Adipose tissue (tissue), 3 donors: ENCODE results near the gene ZBTB32. TPM values are rescaled to one million over a fixed set of nuclear protein-coding genes. Genes with fewer than 3 reads are reported as not detected.

Experiments
- H3K27ac ChIP-seq: one replicate; pipeline ENCODE4 v1.5.1; 2013; ENCODE audit warnings: low read depth, low read length
- WGBS, 3 donors: extraction: QIAGEN DNeasy Blood & Tissue Kit; methylation state at CpG; one replicate each; pipeline ENCODE4 v1.1.7; 2013; 5-methylcytosine and 5-hydroxymethylcytosine counted together
- polyA plus RNA-seq, 3 donors: library from polyadenylated mRNA; stranded (reverse); fragments of 200-250 nt; gene quantifications; one replicate each; pipeline ENCODE4 v1.2.3, GENCODE V29; 2013
- donor health status: healthy with polysubstance abuse.
- donor health status: Bipolar disorder and iron deficiency.
- donor health status: healthy.

The ZBTB32 gene
- polyA plus RNA-seq, 3 donors: 0.07 to 0.12 TPM; not detected in 1

DNA sequence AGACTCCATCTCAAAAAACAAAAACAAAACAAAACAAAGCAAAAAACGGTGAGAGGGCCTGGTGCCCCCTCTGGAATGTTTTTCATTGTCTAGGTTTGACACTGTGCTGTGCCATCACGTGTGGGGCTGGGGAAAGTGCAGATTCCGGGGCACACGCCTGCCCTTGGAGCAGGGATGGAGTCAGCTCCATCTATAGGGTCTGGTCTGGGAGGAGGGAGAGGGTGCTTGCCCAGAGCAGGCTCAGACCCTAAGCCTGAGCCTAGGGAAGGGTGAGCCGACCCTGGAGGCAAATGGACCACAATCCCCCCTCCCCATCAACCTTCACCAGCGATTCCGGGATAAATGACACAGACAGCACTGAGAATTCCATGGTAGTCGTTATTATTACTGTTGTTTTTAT lies 10.9 kb upstream of the ZBTB32 start:
- 13 to 18% (median 15%) methylated on average over 8 of the region's 8 CpGs for WGBS, 3 donors
- H3K27ac ChIP-seq: no peak overlapping the region

DNA sequence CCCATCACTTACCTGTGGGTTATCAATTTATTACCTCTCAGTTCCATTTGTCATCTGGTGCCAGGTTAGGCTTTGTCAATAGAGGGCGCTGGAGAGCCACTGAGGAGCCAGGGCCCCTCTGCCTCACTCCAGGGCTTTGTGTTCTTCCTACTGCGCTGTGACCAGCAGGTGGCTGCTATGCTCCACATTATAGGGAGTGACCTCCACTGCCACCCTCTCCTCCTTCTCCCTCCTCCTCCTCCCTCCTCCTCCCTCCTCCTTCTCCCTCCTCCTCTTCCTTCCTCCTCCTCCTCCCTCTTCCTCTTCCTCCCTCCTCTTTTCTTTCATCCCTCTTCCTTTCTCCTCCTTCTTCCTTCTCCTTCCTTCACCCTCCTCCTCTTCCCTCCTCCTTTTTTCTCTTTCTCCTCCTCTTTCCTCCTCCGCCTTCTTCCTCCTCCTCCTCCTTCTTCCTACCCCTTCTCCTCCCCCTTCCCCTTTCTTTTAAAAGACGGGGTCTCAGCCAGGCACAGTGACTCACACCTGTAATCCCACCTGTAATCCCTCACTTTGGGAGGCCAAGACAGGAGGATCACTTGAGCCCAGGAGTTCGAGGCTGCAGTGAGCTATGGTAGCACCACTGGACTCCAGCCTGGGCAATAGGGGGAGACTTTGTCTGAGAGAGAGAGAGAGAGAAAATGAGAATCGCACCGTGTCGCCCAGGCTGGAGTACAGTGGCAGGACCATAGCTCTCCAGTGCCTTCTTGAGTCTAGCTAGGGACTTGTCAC lies 10.3 kb upstream of the ZBTB32 start:
- no peak overlapping the region for H3K27ac ChIP-seq
- 25 to 45% (median 26%) methylated on average over 8 of the region's 8 CpGs for WGBS, 3 donors

DNA sequence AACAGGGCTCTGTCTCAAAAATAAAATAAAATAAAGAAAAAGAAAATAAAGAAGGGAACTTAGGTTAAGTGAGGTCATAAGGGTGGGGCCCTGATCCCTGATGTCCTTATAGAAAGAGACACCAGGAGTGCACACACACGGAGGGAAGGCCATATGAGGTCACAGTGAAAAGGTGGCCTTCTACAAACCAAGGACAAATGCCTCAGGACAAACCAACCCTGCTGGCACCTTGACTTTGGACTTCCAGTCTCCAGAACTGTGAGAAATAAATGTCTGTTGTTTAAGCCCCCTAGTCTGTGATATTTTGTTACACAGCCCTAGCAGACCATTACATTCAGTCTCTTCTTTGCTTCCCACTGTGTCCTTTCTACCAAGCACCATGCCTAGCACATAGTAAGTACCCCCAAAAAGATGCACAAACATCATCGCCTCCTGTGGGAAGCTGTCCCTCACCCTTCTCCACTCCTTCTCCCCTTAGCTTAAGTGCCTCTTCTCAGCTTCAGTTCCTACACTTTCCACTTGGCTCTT lies 8.4 kb upstream of the ZBTB32 start:
- no peak overlapping the region for H3K27ac ChIP-seq
- 75 to 88% (median 81%) methylated on average over 2 of the region's 2 CpGs for WGBS, 3 donors

DNA sequence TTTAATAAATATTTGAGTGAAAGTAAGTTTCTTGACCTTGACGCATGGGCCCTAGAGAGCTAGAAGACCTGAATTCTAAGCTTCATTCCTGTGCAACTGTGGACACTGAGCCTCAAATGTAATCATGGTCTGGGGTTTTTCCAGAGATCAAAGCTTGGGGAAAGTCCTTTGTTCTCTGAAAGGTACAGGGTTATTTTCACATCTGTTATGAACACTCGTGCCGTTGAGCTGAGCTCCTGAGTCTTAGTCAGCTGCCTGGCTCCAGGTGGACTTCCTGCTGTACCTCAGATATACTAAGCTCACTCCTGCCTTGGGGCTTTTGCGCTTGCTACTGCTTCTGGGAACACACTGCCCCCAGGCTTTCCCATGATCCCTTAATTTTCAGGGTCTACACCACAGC lies 7.5 kb upstream of the ZBTB32 start:
- H3K27ac ChIP-seq: no peak overlapping the region
- WGBS, 3 donors: 46 to 77% (median 76%) methylated on average over 4 of the region's 4 CpGs

DNA sequence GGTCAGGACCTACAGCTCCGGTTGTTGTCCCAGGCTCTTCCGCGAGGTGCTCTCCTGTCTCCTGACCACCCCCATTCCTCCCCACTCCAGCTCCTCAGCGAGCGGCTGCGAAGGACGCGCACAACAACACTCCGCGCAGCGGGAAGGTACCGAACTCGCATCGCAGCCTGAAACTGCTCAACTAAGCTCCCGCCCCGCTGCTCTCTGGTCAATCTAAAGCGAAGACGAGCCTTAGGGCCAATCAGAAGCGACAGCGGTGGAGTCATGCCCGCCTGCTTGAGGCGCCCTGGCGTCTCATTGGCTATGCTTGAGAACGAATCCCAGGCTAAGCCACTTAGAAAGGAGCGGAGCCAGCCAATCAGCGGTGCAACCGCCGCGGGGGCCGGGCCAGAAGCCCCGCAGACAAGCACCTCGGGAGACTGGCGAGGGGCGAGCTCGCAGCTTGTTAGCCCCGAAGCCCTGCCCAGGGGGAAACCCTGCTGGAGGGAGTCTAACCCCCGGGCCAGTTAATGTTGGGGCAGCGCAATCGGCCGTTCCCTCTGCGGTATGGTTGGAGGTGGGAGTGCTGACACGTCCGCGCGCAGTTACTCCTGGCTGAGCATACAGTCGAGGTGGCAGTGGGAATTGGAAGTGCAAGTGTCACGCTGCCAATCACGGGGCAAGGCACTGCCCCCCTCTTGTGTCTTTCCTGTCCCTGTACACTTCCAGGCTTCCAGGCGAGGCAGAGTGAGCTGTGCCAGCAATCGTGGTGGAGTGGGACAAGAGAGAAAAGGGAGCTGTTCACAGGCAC lies 1.9 kb upstream of the ZBTB32 start:
- 0% methylated on average over 50 of the region's 50 CpGs for WGBS, 3 donors
- H3K27ac ChIP-seq: no peak overlapping the region

DNA sequence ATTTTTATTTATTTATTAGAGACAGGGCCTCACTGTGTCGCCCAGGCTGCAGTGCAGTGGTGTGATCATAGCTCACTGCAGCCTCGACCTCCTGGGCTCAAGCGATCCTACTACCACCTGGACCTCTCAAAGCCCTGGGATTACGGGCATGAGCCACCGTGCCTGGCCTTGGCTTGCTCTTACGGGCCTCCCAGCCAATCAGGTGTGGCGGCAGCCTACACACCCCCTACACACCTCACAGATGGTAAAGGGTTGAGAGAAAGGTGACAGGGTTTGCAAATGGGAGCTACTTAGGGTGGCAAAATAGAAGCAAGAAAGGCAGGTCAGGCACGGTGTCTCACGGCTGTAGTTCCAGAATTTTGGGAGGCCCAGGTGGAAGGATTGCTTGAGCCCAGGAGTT lies 1.0 kb upstream of the ZBTB32 start:
- H3K27ac ChIP-seq: no peak overlapping the region
- 39 to 57% (median 48%) methylated on average over 9 of the region's 9 CpGs for WGBS, 3 donors

DNA sequence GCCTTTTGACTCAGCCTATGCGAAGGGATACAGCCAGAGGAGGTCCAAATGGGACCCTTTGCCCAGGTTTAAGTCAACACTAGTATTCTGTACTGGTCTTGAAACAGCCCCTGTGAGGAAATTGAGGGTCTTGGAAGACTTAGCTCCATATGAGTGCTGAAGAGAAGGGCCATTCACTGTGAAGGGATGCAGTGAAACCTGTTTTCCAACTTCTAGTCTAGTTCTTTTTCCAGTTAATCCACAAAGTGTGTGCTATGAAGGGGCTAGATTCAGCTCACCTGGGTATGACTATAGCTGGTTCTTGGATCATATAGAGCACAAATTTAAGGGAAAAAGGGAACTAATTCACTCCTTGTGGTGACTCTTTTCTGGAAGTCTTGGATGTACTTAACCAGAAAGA lies 4.0 kb downstream of the ZBTB32 start:
- H3K27ac ChIP-seq: no peak overlapping the region
- WGBS, 3 donors: 92 to 94% (median 93%) methylated on average over 1 of the region's 1 CpG

DNA sequence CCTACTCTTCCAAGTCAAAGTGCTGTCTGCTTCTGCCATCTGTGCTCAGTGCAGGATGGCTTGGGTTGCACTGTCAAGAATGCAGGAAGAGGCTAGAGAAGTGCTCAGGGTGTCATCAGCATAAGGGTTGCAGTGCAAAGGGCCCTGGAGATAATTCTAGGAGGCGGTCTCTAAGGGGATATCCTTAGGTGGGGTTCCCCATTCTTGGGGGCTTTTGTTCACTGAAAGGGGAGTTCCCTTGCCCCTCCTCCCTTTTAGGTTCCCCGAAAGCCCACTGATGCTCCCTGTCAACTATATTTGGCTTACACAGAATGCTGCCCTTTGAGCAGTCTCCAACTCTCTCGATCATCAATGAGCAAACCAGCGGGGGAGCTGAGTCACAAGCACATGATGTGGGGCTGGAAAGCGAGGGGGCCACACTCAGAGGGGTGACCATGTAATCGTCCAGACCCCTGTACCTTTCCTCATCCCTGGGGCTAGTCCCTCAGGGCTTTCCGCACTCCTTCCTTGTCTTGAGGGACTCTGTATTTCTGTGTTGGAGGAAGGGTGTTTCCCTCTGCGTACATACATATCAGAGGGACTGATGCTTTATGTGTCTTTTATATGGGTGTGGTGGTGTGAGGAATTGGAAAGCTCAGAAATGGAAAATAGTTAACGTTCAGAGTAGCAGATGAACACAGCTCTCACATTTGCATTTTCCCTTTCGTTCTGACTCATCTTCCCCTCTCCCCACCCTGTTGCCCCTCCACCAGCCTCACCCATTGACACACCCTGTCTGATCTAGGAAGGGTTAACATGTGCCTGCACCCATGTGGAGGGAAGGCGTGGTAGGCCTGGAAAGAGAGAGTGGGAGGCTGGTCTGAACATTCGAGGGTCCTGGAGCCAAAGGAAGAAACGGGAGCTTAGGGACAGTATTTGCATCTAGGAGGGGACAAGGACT lies 6.7 kb downstream of the ZBTB32 start:
- H3K27ac ChIP-seq: no peak overlapping the region
- 53 to 64% (median 62%) methylated on average over 13 of the region's 13 CpGs for WGBS, 3 donors

DNA sequence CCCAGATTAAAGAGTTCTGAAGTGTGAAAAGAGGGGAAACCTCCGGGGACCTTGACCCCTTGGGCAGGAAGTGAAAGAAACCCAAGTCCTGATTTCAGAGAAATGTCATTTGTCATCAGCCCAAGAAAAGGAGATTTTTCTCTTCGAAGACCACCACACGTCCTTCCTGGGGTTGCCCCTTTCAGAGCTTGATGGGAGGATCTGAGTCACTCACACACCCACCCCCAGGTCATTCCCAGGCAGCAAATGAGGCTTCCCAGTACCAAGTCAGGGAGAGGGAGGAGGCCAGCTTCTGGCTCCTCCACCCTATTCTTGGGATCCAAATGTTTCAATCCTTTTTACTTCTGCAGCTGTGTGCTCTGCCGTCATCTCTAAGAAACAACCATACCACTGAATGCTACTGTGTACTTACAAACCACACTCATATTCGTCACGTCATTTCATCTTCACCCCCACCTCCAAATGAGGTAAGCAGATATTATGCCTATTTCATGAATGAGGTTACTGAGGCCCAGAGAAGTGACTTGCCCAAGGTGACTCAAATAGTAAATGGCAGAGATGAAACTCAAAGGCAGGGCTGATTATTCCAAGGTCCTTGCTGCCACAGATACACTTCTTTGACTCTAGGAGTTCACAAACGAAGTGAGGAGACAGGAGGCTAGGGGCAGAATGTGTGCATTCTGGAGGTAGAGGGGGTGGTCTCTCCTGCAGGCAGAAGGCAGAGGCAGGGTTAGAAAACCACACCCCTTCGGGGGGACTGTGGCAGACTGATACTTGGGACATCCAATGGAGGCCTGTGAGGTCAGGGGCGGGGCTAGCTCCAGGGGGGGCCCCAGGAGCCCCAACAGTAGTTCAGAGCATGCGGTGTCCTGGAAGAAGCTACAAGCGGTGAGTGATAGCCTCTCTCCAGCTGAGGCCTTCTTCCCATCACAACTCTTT lies 8.5 kb downstream of the ZBTB32 start:
- 71 to 79% (median 77%) methylated on average over 11 of the region's 11 CpGs for WGBS, 3 donors
- H3K27ac ChIP-seq: no peak overlapping the region

DNA sequence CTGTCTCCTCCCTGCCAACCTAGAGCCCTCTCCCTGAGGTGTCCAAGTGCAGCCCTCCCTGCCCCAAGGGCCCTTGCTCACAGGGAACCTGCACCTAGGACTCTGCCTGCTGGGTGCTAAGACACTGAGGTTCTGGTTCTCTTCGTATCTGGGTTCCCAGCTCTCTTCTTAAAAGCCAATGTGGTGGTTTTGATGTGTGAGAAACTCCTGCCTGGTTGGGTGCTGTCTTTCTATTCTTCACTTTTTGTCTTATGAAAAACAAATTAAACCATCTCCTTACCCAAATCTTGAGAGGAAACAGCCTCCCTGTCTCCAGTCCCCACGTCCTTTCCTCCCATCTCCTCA lies 9.1 kb downstream of the ZBTB32 start:
- 65 to 79% (median 76%) methylated on average over 2 of the region's 2 CpGs for WGBS, 3 donors
- H3K27ac ChIP-seq: no peak overlapping the region

DNA sequence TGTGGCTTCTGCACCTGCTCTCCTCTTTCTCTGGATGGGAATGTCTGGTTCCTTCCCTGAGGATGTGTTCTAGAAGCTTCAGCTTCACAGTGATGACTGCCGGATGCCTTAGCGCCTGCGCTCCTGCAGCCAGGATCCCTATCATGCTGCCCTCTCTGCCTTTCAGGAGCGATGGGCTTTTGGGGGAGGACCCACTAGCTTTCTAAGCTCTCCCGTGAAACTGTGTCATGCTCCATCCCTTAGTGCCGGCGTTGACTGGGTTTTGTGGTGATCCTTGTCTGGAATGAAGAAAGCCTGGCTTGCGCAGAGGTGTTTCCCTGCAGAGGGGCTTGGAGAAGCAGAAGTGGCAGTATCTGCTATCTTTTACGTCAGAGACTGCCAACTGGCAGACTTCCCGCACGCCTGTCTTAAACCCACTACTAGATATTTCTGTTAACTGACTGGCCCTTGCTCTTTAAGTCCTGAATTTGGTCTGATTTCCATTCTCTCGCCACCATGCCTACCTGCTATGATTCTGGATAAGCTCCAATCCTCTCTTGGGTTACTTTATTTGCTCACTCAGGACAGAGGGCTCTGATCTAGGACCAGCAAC lies 9.6 kb downstream of the ZBTB32 start:
- WGBS, 3 donors: 72 to 84% (median 79%) methylated on average over 12 of the region's 12 CpGs

DNA sequence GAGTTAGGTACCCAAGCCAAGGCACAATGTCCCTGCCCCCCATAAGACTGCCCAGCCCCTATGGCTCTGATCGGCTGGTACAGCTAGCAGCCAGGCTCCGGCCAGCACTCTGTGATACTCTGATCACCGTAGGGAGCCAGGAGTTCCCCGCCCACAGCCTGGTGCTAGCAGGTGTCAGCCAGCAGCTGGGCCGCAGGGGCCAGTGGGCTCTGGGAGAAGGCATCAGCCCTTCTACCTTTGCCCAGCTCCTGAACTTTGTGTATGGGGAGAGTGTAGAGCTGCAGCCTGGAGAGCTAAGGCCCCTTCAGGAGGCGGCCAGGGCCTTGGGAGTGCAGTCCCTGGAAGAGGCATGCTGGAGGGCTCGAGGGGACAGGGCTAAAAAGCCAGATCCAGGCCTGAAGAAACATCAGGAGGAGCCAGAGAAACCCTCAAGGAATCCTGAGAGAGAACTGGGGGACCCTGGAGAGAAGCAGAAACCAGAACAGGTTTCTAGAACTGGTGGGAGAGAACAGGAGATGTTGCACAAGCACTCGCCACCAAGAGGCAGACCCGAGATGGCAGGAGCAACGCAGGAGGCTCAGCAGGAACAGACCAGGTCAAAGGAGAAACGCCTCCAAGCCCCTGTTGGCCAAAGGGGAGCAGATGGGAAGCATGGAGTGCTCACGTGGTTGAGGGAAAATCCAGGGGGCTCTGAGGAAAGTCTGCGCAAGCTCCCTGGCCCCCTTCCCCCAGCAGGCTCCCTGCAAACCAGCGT lies 10.4 kb downstream of the ZBTB32 start:
- H3K27ac ChIP-seq: no peak overlapping the region
- whole genome bisulfite sequencing, 3 donors: 75 to 79% (median 79%) methylated on average over 13 to 14 of the region's 14 CpGs

More for the DNA sequence above, 9.6 kb downstream of the ZBTB32 start:
- no peak overlapping the region for H3K27ac ChIP-seq

DNA sequence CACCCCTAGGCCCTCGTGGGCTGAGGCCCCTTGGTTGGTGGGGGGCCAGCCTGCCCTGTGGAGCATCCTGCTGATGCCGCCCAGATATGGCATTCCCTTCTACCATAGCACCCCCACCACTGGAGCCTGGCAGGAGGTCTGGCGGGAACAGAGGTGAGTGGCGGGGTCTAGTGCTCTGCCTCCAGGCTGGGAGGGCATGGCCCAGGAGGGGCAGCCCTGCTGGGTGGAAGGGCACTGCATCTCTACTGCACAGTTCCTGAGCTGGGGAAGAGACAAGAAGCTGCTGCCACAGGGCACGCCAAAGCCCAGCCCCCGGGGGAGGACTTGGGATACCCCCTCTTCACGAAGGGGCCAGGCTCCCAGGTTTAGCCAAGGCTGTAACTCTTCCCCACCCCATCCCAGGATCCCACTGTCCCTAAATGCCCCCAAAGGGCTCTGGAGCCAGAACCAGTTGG lies 11.0 kb downstream of the ZBTB32 start:
- no peak overlapping the region for H3K27ac ChIP-seq
- 76 to 85% (median 81%) methylated on average over 5 to 7 of the region's 7 CpGs for WGBS, 3 donors

DNA sequence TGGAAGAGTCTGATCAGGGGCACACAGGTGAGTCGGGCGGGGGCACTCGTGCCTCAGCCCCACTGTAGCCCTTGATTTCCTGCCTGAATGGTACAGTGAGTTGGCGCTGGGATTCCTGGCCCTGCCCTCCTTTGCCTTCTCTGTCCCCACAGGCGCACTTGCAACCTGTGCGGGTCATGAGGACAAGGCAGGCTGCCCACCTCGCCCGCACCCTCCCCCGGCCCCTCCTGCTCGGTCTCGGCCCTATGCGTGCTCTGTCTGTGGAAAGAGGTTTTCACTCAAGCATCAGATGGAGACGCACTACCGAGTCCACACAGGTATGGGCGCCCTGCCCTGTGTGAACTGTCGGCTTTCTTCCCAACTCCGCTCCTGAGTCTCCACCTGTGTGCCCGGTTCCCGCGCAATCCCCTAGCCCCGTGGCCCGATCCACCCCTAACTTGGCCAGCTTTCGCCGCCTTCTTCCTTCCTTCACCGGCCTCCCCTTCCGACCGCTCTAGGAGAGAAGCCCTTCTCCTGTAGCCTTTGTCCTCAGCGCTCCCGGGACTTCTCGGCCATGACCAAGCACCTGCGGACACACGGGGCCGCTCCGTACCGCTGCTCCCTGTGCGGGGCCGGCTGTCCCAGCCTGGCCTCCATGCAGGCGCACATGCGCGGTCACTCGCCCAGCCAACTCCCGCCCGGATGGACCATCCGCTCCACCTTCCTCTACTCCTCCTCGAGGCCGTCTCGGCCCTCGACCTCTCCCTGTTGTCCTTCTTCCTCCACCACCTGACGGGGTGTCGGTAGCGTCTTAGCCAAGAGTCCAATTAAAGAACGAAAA lies 11.8 kb downstream of the ZBTB32 start:
- 2 to 3% (median 3%) methylated on average over 52 of the region's 52 CpGs for WGBS, 3 donors
- H3K27ac ChIP-seq: no peak overlapping the region

DNA sequence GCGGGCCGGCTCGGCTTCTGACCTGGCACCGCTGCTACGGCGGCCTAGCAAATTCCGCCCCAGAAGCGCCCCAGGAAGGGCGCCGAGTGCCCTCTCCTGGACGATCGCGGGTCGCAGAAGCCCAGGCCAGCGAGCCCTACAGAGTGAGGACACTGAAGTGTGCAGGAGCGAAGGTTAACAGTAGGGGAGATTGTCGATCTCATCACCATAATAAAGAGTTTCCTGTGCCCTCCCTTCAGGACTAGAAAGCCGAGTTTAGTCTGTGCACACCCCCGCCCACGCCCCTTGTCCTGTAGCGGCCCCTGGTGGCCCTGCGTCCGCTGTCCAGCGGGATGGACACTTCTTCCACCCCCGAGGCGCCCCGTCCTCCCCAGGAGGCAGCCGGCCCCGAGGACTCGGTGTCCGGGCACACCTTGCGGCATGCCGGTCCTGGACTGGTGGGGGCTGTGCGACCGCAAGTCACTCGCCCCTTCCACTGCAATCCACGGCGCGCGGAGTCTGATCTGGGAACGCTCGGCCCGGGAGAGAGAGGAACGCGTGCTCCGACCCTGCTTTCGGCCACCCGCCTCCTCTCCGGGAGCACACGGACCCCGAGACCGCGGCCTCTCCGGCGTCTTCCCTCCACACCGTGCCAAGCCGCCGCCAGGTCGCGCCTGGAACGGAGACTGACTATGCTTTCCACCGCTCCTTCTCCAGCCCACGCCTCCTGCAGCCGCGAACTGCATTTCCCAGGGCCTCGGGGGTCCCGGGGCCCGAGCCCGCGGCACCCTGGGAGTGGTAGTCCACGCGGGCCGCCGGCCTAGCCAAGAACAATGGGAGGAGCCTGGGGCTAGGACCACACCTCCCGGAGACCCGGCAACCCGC lies 12.7 kb downstream of the ZBTB32 start:
- H3K27ac ChIP-seq: no peak overlapping the region
- 0 to 1% (median 1%) methylated on average over 68 to 77 of the region's 77 CpGs for WGBS, 3 donors
